HepG2 (cell line): ENCODE results near the gene CSN2. TPM values are rescaled to one million over a fixed set of nuclear protein-coding genes. Genes with fewer than 3 reads are reported as not detected.

Experiments used
- ELF3 ChIP-seq: IDR thresholded peaks from 2 replicates; pipeline ENCODE4 v1.6.1; 2016; ENCODE audit warnings: missing genetic modification reagents, missing compliant biosample characterization
- EP300 ChIP-seq, 3 experiments: sonication (generic) in 1 of 3; formaldehyde crosslinking in 1 of 3; IDR thresholded peaks; 2 replicates each; pipeline versions ENCODE4 v1.5.1 to v1.6.1; 2011 to 2020; ENCODE audit warnings: low read depth in 2 of 3, low read length in 2 of 3, borderline replicate concordance in 1 of 3, improper control_type of control experiment in 1 of 3, mild to moderate bottlenecking in 1 of 3, missing genetic modification reagents in 1 of 3, moderate library complexity in 1 of 3
- GFI1 ChIP-seq: sonication (generic); formaldehyde crosslinking; IDR thresholded peaks from 2 replicates; pipeline ENCODE4 v1.5.0; 2020; ENCODE audit warnings: missing genetic modification reagents, mild to moderate bottlenecking, borderline replicate concordance
- HBP1 ChIP-seq: IDR thresholded peaks from 2 replicates; pipeline ENCODE4 v1.6.1; 2016; ENCODE audit warnings: low read depth, control low read depth
- HOMEZ ChIP-seq: IDR thresholded peaks from 2 replicates; pipeline ENCODE4 v1.6.1; 2016; ENCODE audit warnings: low read depth
- HOXA3 ChIP-seq: sonication (generic); formaldehyde crosslinking; IDR thresholded peaks from 2 replicates; pipeline ENCODE4 v1.5.0; 2020; ENCODE audit warnings: missing genetic modification reagents
- KAT2B ChIP-seq: fragments of 150-350 bp; IDR thresholded peaks from 2 replicates; pipeline ENCODE4 v1.6.1; 2014; ENCODE audit warnings: low read depth, low read length, borderline replicate concordance
- LRRFIP1 ChIP-seq: sonication (generic); formaldehyde crosslinking; conservative IDR thresholded peaks from 2 replicates; pipeline ENCODE4 v1.4.0; 2020; ENCODE audit warnings: missing genetic modification reagents
- MEF2D ChIP-seq: sonication (generic); formaldehyde crosslinking; IDR thresholded peaks from 2 replicates; pipeline ENCODE4 v1.5.1; 2020; ENCODE audit warnings: mild to moderate bottlenecking, missing genetic modification reagents
- NR0B2 ChIP-seq: sonication (generic); formaldehyde crosslinking; IDR thresholded peaks from 2 replicates; pipeline ENCODE4 v1.4.0; 2020; ENCODE audit warnings: mild to moderate bottlenecking, missing genetic modification reagents
- RXRB ChIP-seq: IDR thresholded peaks from 2 replicates; pipeline ENCODE4 v1.6.1; 2016; ENCODE audit warnings: borderline replicate concordance, missing genetic modification reagents, missing compliant biosample characterization
- SOX5 ChIP-seq: IDR thresholded peaks from 2 replicates; pipeline ENCODE4 v1.6.1; 2016; ENCODE audit warnings: borderline replicate concordance
- SRF ChIP-seq: IDR thresholded peaks from 2 replicates; pipeline ENCODE4 v1.6.1; 2011; ENCODE audit warnings: mild to moderate bottlenecking, low read depth, low read length, moderate library complexity
- THAP8 ChIP-seq: sonication (generic); formaldehyde crosslinking; IDR thresholded peaks from 2 replicates; pipeline ENCODE4 v1.5.1; 2020; ENCODE audit warnings: missing genetic modification reagents, mild to moderate bottlenecking, borderline replicate concordance
- XBP1 ChIP-seq: sonication (generic); formaldehyde crosslinking; IDR thresholded peaks from 2 replicates; pipeline ENCODE4 v1.5.0; 2020; ENCODE audit warnings: missing genetic modification reagents
- ZNF274 ChIP-seq: sonication (generic); formaldehyde crosslinking; IDR thresholded peaks from 2 replicates; pipeline ENCODE4 v1.5.1; 2020; ENCODE audit warnings: mild to moderate bottlenecking, missing genetic modification reagents
- ZNF331 ChIP-seq: sonication (generic); formaldehyde crosslinking; IDR thresholded peaks from 2 replicates; pipeline ENCODE4 v1.4.0; 2020; ENCODE audit warnings: missing genetic modification reagents
- ZNF367 ChIP-seq: sonication (generic); formaldehyde crosslinking; IDR thresholded peaks from 2 replicates; pipeline ENCODE4 v1.4.0; 2020; ENCODE audit warnings: missing genetic modification reagents, borderline replicate concordance
- ZNF430 ChIP-seq: sonication (generic); formaldehyde crosslinking; IDR thresholded peaks from 2 replicates; pipeline ENCODE4 v1.9.0; 2021; ENCODE audit warnings: mild to moderate bottlenecking, missing genetic modification reagents
- ZNF574 ChIP-seq: sonication (generic); formaldehyde crosslinking; IDR thresholded peaks from 2 replicates; pipeline ENCODE4 v1.4.0; 2020; ENCODE audit warnings: missing genetic modification reagents
- polyA plus RNA-seq, 8 experiments: library from polyadenylated mRNA; depleted of rRNA in 3 of 8; stranded (reverse) in 7 of 8; unstranded in 1 of 8; fragments of >200 nt; fragmentation: Illumina TruSeq in 4 of 8; extraction: Trizol in 4 of 8; gene quantifications; 2 replicates each; pipeline versions ENCODE4 v1.2.1 to v1.2.3, GENCODE V29; 2011 to 2016; ENCODE audit warnings: low read depth in 4 of 8, missing spikeins in 1 of 8, mixed read lengths in 1 of 8; ENCODE audit not compliant: insufficient read depth in 1 of 8
- total RNA-seq, 5 experiments: library from RNA; depleted of rRNA; stranded (reverse); fragments of >200 nt; fragmentation: Illumina TruSeq; extraction: Trizol; gene quantifications; 2 replicates each; pipeline ENCODE4 v1.2.3, GENCODE V29; 2016; ENCODE audit warnings: low read depth in 1 of 5

The CSN2 gene
- total and polyA plus RNA-seq, 2 of the 13 experiments (the other 11 are each of a cell fraction or from before 2014, with no cell fraction given), result 0.15 TPM; not detected in 1

- TF ChIP-seq XBP1 (CRISPR knock-in tag), result no peak
- no peak for TF ChIP-seq LRRFIP1
- TF ChIP-seq SRF, result 0 out of 2 replicates have a peak, but pooled peaks have one; percentile 24
- TF ChIP-seq ZNF331 (CRISPR knock-in tag), result peak; percentile 61; the same call in 1 of the 2 replicates
- no peak for TF ChIP-seq NR0B2 (CRISPR knock-in tag)
- TF ChIP-seq MEF2D (CRISPR knock-in tag), result 0 out of 2 replicates have a peak, but pooled peaks have one; percentile 24
- no peak for TF ChIP-seq ZNF367
- peak; percentile 71 for TF ChIP-seq RXRB
- 0 out of 2 replicates have a peak, but pooled peaks have one; percentile 27 for TF ChIP-seq ZNF430 (CRISPR knock-in tag)
- peak; percentile 93; the same call in 1 of the 2 replicates for TF ChIP-seq HOMEZ (CRISPR knock-in tag)
- TF ChIP-seq ELF3, result peak; percentile 53; the same call in 1 of the 2 replicates
- no peak for TF ChIP-seq ZNF274 (CRISPR knock-in tag)
- peak in 1 of 2 experiments; percentile 66; a peak in 2 of 4 replicates for TF ChIP-seq EP300 (IDR thresholded peaks at IDR 0.05; ENCODE audit: low read depth in 2 of 2, low read length in 2 of 2)
- no peak for TF ChIP-seq EP300 (CRISPR knock-in tag; IDR thresholded peaks at IDR 0.05; ENCODE audit: borderline replicate concordance)
- TF ChIP-seq HBP1, result peak; percentile 74; the same call in 1 of the 2 replicates
- TF ChIP-seq KAT2B, result no peak
- peak; percentile 79; the same call in 1 of the 2 replicates for TF ChIP-seq SOX5 (CRISPR knock-in tag)
- peak; percentile 26; the same call in 1 of the 2 replicates for TF ChIP-seq HOXA3 (CRISPR knock-in tag)
- no peak for TF ChIP-seq THAP8 (CRISPR knock-in tag)
- TF ChIP-seq ZNF574 (CRISPR knock-in tag), result 0 out of 2 replicates have a peak, but pooled peaks have one; percentile 26
- TF ChIP-seq GFI1 (CRISPR knock-in tag), result 0 out of 2 replicates have a peak, but pooled peaks have one; percentile 27
These were observed 18.5 kb upstream of the CSN2 start (continued) for GRCh38 chr4:69984030-69984443.
